PC-9 (cell line): ENCODE measurements around the gene PDE6B. TPM values are rescaled to one million over a fixed set of nuclear protein-coding genes. Genes with fewer than 3 reads are reported as not detected.

Experiments used
- BruUV-seq: library from RNA; stranded (reverse); fragments of 400-500 nt; replicated peaks from 2 replicates; lab custom pipeline; 2021; lab: Mats Ljungman, UMichigan
- CTCF ChIA-PET: fragments of 300-600 bp; sonication (Branson Sonifier 250); formaldehyde crosslinking; loops from one replicate; lab custom pipeline; 2022; ENCODE audit warnings: antibody characterized with exemption; lab: Charles Lee
- POLR2A ChIA-PET: fragments of 300-600 bp; sonication (Branson Sonifier 250); formaldehyde crosslinking; loops from one replicate; lab custom pipeline; 2022; ENCODE audit warnings: antibody characterized with exemption; ENCODE audit not compliant: unreplicated experiment; lab: Charles Lee
- DNase-seq, 2 experiments: peaks; one replicate each; pipeline versions ENCODE4 v3.0.0 to v3.0.0-alpha.2; 2015 to 2022; ENCODE audit warnings: mixed read lengths in 1 of 2
- H2AFZ ChIP-seq: fragments of 200-600 bp; sonication (generic); 2 replicates; pipeline ENCODE4 v1.8.1; 2017; ENCODE audit warnings: antibody characterized with exemption
- H3F3A ChIP-seq: fragments of 200-600 bp; sonication (generic); 2 replicates; pipeline ENCODE4 v1.8.1; 2017; ENCODE audit warnings: antibody characterized with exemption, mild to moderate bottlenecking, low read depth; ENCODE audit not compliant: insufficient read depth
- H3K27ac ChIP-seq: fragments of 200-600 bp; sonication (generic); 2 replicates; pipeline ENCODE4 v1.6.1; 2016; ENCODE audit warnings: mixed run types
- H3K27me3 ChIP-seq: fragments of 200-600 bp; sonication (generic); 2 replicates; pipeline ENCODE4 v1.6.1; 2016; ENCODE audit warnings: low read depth, mixed run types; ENCODE audit not compliant: insufficient read depth
- H3K36me3 ChIP-seq: fragments of 200-600 bp; sonication (generic); 2 replicates; pipeline ENCODE4 v1.6.1; 2016; ENCODE audit warnings: low read depth, mixed run types
- H3K4me1 ChIP-seq: fragments of 200-600 bp; sonication (generic); replicated peaks from 2 replicates; pipeline ENCODE4 v1.6.1; 2016; ENCODE audit warnings: mixed run types; ENCODE audit not compliant: insufficient read depth
- H3K4me2 ChIP-seq: fragments of 200-600 bp; sonication (generic); 2 replicates; pipeline ENCODE4 v1.6.1; 2017; ENCODE audit warnings: mixed run types
- H3K4me3 ChIP-seq: fragments of 200-600 bp; sonication (generic); 2 replicates; pipeline ENCODE4 v1.6.1; 2016; ENCODE audit warnings: mixed run types
- H3K79me2 ChIP-seq: fragments of 200-600 bp; sonication (generic); 2 replicates; pipeline ENCODE4 v1.6.1; 2017; ENCODE audit warnings: low read depth, mixed run types
- H3K9me2 ChIP-seq: fragments of 200-600 bp; sonication (generic); 2 replicates; pipeline ENCODE4 v1.8.1; 2017; ENCODE audit warnings: mild to moderate bottlenecking; ENCODE audit not compliant: insufficient read depth
- H3K9me3 ChIP-seq: fragments of 200-600 bp; sonication (generic); 2 replicates; pipeline ENCODE4 v1.8.1; 2016; ENCODE audit warnings: low read depth; ENCODE audit not compliant: insufficient read depth
- H4K20me1 ChIP-seq: fragments of 200-600 bp; sonication (generic); 2 replicates; pipeline ENCODE4 v1.8.1; 2017; ENCODE audit not compliant: insufficient read depth
- CTCF ChIP-seq: fragments of 200-600 bp; sonication (generic); conservative IDR thresholded peaks from 2 replicates; pipeline ENCODE4 v1.6.1; 2017; ENCODE audit warnings: mixed run types, antibody characterized with exemption, mild to moderate bottlenecking, moderate library complexity
- EZH2 ChIP-seq: fragments of 200-600 bp; sonication (generic); IDR thresholded peaks from 2 replicates; pipeline ENCODE4 v1.8.0; 2017; ENCODE audit warnings: antibody characterized with exemption, low read depth
- intact Hi-C: fragments of 100-400 bp; cut with micrococcal nuclease; formaldehyde crosslinking; loops from one replicate; pipeline ENCODE4 v1.10.0; 2022; ENCODE audit not compliant: unreplicated experiment
- total RNA-seq: library from RNA; stranded (reverse); gene quantifications from 2 replicates; pipeline ENCODE4 v1.2.3, GENCODE V29; 2021

Gene PDE6B
- total RNA-seq, 1 experiment from 2014 or later = 5.9 TPM

GRCh38 chr4:660401-660800, 35.0 kb downstream of the PDE6B start:
- Histone ChIP-seq H3K79me2 (no peaks in the 10 kb centered on the region), H3K27ac (no peak overlapping the region), H3K4me3 (no peak overlapping the region), H3K27me3 (peaks cover 20% of the 10 kb centered on the region), H3K9me2 (no peaks in the 10 kb centered on the region), H2AFZ (no peak overlapping the region), H3F3A (no peaks in the 10 kb centered on the region), H3K36me3 (no peaks in the 10 kb centered on the region), H4K20me1 (no peaks in the 10 kb centered on the region), H3K9me3 (no peaks in the 10 kb centered on the region), H3K4me1 (no peaks in the 10 kb centered on the region), H3K4me2 (no peak overlapping the region)
- DNase-seq = no peak
- no TSS peak for BruUV-seq
- intact Hi-C loops = no loop called here
- TF ChIP-seq EZH2 = no peak
- no peak for TF ChIP-seq CTCF
- CTCF ChIA-PET = no interaction called here
- POLR2A ChIA-PET = no interaction called here

GRCh38 chr4:661231-661630, 35.9 kb downstream of the PDE6B start:
- H3K4me1 ChIP-seq = no peaks in the 10 kb centered on the region
- TF ChIP-seq EZH2 = no peak
- TF ChIP-seq CTCF = no peak
- CTCF ChIA-PET = no interaction called here

DNA sequence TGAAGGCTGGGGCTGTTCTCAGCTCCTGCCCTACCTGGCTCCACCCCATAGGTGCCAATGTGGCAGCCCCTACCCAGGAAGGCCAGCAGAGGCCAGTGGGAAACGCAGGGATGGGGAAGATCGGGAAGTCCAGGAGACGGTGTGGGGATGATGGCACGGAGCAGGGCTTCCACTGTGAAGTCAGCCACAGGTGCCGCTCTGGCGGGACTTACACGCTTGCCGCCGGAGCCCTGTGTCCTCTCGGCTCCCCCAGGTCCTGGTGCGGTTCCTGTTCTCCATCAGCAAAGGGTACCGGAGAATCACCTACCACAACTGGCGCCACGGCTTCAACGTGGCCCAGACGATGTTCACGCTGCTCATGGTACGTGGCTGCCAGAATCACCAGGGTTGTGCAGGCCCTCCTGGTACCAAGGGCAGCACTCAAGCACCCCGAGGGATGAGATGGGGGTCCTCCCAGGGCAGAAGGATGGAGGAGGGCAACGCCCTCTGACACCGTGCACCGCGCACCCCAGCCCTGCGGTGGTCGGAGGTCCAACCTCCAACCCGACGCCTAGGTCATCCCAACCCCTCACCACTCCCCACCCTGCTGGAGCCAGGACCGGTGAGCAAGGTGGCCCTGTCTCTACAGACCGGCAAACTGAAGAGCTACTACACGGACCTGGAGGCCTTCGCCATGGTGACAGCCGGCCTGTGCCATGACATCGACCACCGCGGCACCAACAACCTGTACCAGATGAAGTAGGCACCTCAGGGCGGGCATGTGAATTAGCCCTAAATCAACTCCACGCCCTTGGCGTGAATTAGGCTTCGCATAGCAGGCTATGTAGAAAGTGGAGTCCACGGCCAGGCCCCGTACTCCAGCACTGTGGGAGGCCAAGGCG, 36.7 kb downstream of the PDE6B start:
- no peaks in the 10 kb centered on the region for H3K9me2 ChIP-seq
- no peaks in the 10 kb centered on the region for H4K20me1 ChIP-seq
- no peaks in the 10 kb centered on the region for H3K9me3 ChIP-seq
- ChIA-PET POLR2A (no interaction called here), CTCF (no interaction called here)
- H3K4me3 ChIP-seq = no peak overlapping the region
- no peaks in the 10 kb centered on the region for H3K79me2 ChIP-seq
- intact Hi-C loops = no loop called here
- no peak overlapping the region for H2AFZ ChIP-seq
- H3F3A ChIP-seq = no peaks in the 10 kb centered on the region
- H3K27ac ChIP-seq = no peak overlapping the region
- no TSS peak for BruUV-seq
- H3K36me3 ChIP-seq = no peaks in the 10 kb centered on the region
- H3K4me1 ChIP-seq = no peaks in the 10 kb centered on the region
- no peak overlapping the region for H3K4me2 ChIP-seq
- no peak for TF ChIP-seq EZH2
- no peak for TF ChIP-seq CTCF
- peaks cover 37% of the 10 kb centered on the region for H3K27me3 ChIP-seq
- DNase-seq = no peak

More at GRCh38 chr4:661231-661630, 35.9 kb downstream of the PDE6B start:
- H3F3A ChIP-seq = no peaks in the 10 kb centered on the region
- H3K27me3 ChIP-seq = peaks cover 28% of the 10 kb centered on the region
- H3K36me3 ChIP-seq = no peaks in the 10 kb centered on the region
- H4K20me1 ChIP-seq = no peaks in the 10 kb centered on the region
- H2AFZ ChIP-seq = no peak overlapping the region
- H3K9me3 ChIP-seq = no peaks in the 10 kb centered on the region
- H3K4me2 ChIP-seq = no peak overlapping the region
- H3K79me2 ChIP-seq = no peaks in the 10 kb centered on the region
- no peak for DNase-seq
- POLR2A ChIA-PET = no interaction called here
- no peaks in the 10 kb centered on the region for H3K9me2 ChIP-seq
- no TSS peak for BruUV-seq
- H3K27ac ChIP-seq = no peak overlapping the region
- intact Hi-C loops = no loop called here
- no peak overlapping the region for H3K4me3 ChIP-seq
